NCI-H1694 treated with DMSO at 0.1 percent for 48 hours (cell line): ENCODE data around the gene PIK3C2B.
"Not testable (repeated sequence)": the region's sequence is repeated elsewhere in the genome, so short reads cannot be mapped to it uniquely, and the experiment has no call there.

ENCODE experiments used
- DNase-seq: peaks from one replicate; lab custom pipeline; 2025; lab: John Stamatoyannopoulos, UW

The PIK3C2B gene

GRCh38 chr1:204507317-204508105 lies 12.9 kb upstream of the PIK3C2B start:
- peak; percentile 63 for DNase-seq

- DNase-seq = peak; percentile 95
These were observed 12.3 kb upstream of the PIK3C2B start for GRCh38 chr1:204506969-204507316.

- peak; percentile 96 for DNase-seq
These were observed 11.8 kb upstream of the PIK3C2B start for GRCh38 chr1:204506201-204506968.

GRCh38 chr1:204505674-204506200 lies 11.1 kb upstream of the PIK3C2B start:
- no peak for DNase-seq

- no peak for DNase-seq
These were observed 9.4 kb upstream of the PIK3C2B start for GRCh38 chr1:204503913-204504519.

GRCh38 chr1:204503122-204503912 lies 8.7 kb upstream of the PIK3C2B start:
- peak; percentile 91 for DNase-seq

GRCh38 chr1:204502241-204502640 lies 7.6 kb upstream of the PIK3C2B start:
- DNase-seq = no peak

GRCh38 chr1:204499511-204500468 lies 5.2 kb upstream of the PIK3C2B start:
- DNase-seq = no peak

GRCh38 chr1:204498981-204499380 lies 4.4 kb upstream of the PIK3C2B start:
- DNase-seq = no peak

- no peak for DNase-seq
These were observed 1.2 kb upstream of the PIK3C2B start for GRCh38 chr1:204495777-204496176.

GRCh38 chr1:204495078-204495753 lies 611 bp upstream of the PIK3C2B start:
- no peak for DNase-seq

GRCh38 chr1:204493984-204494280 lies 673 bp downstream of the PIK3C2B start:
- peak; percentile 35 for DNase-seq

GRCh38 chr1:204493145-204493983 lies 1.2 kb downstream of the PIK3C2B start:
- peak; percentile 35 for DNase-seq

- DNase-seq = no peak
These were observed 3.0 kb downstream of the PIK3C2B start for GRCh38 chr1:204491655-204492054.

- no peak for DNase-seq
These were observed 7.4 kb downstream of the PIK3C2B start for GRCh38 chr1:204487256-204487615.

- not testable (repeated sequence) for DNase-seq
These were observed 7.9 kb downstream of the PIK3C2B start for GRCh38 chr1:204486513-204487255.

GRCh38 chr1:204483791-204484190 lies 10.8 kb downstream of the PIK3C2B start:
- DNase-seq = no peak

GRCh38 chr1:204480515-204480914 lies 14.1 kb downstream of the PIK3C2B start:
- DNase-seq = peak; percentile 21
